Activated CD4-positive, alpha-beta T cell treated with anti-CD3 and anti-CD28 coated beads, Interleukin-2, Interleukin-4, amounts not matched to agents 100 ng/mL and 50 ng/mL, durations not matched to agents 16 hours and 8 hours (primary cell): Measurements from ENCODE around the gene TCP1.
"Not testable (repeated sequence)": the region's sequence is repeated elsewhere in the genome, so short reads cannot be mapped to it uniquely, and the experiment has no call there.

ENCODE experiments used
- DNase-seq: peaks from one replicate; pipeline ENCODE4 v3.0.0-alpha.2; 2020; ENCODE audit warnings: low spot score

TCP1 gene

GRCh38 chr6:159817951-159818739 is 28.7 kb upstream of the TCP1 start:
- DNase-seq = no peak

GRCh38 chr6:159816775-159817174 is 27.4 kb upstream of the TCP1 start:
- not testable (repeated sequence) for DNase-seq

GRCh38 chr6:159815410-159815809 is 26.0 kb upstream of the TCP1 start:
- DNase-seq = no peak

GRCh38 chr6:159813781-159814180 is 24.4 kb upstream of the TCP1 start:
- DNase-seq = no peak

- no peak for DNase-seq
Observed at GRCh38 chr6:159809149-159809548, 19.7 kb upstream of the TCP1 start.

GRCh38 chr6:159808647-159809046 is 19.2 kb upstream of the TCP1 start:
- no peak for DNase-seq

GRCh38 chr6:159807150-159807858 is 17.9 kb upstream of the TCP1 start:
- DNase-seq = no peak

GRCh38 chr6:159806021-159806458 is 16.6 kb upstream of the TCP1 start:
- DNase-seq = no peak

- no peak for DNase-seq
Observed at GRCh38 chr6:159805440-159806020, 16.1 kb upstream of the TCP1 start.

- no peak for DNase-seq
Observed at GRCh38 chr6:159804504-159804903, 15.1 kb upstream of the TCP1 start.

- no peak for DNase-seq
Observed at GRCh38 chr6:159801935-159802334, 12.5 kb upstream of the TCP1 start.

- DNase-seq = no peak
Observed at GRCh38 chr6:159800141-159800865, 10.9 kb upstream of the TCP1 start, which contains the start of gene PNLDC1. Gene PNLDC1 (plus strand): TSS chr6:159800276. CDS start chr6:159800308, 32 bp downstream.

- no peak for DNase-seq
Observed at GRCh38 chr6:159797554-159797953, 8.2 kb upstream of the TCP1 start.

GRCh38 chr6:159794976-159795375 is 5.6 kb upstream of the TCP1 start:
- DNase-seq = not testable (repeated sequence)

GRCh38 chr6:159790956-159791598 is 1.7 kb upstream of the TCP1 start:
- no peak for DNase-seq

GRCh38 chr6:159790149-159790955 is 950 bp upstream of the TCP1 start, which contains the start of gene MRPL18:
Gene MRPL18 (plus strand): TSS chr6:159790467. CDS start chr6:159790588, 121 bp downstream.
- peak; percentile 94 for DNase-seq

GRCh38 chr6:159788753-159789376 is 537 bp downstream of the TCP1 start:
- peak; percentile 34 for DNase-seq

GRCh38 chr6:159788276-159788675 is 1.1 kb downstream of the TCP1 start:
- DNase-seq = no peak

GRCh38 chr6:159778542-159779103 is 10.8 kb downstream of the TCP1 start:
- no peak for DNase-seq

GRCh38 chr6:159778131-159778530 is 11.3 kb downstream of the TCP1 start:
- no peak for DNase-seq
